ACHN (cell line): ENCODE results near the gene PSMD2.
"Not testable (repeated sequence)": the region's sequence is repeated elsewhere in the genome, so short reads cannot be mapped to it uniquely, and the experiment has no call there.

ENCODE experiments used
- DNase-seq: peaks from one replicate; pipeline ENCODE4 v3.0.0-alpha.2; 2015
- in situ Hi-C: cut with HindIII; loops from 2 replicates; pipeline ENCODE4 v1.10.0; 2017; ENCODE audit warnings: low sequenced_read_pairs, low pct_ligation_motif_present, low pct_unique_long_range_greater_than_20kb

Gene PSMD2

GRCh38 chr3:184335291-184335660, 36.2 kb downstream of the PSMD2 start:
- DNase-seq, result no peak
- in situ Hi-C loops, result no loop called here

DNA sequence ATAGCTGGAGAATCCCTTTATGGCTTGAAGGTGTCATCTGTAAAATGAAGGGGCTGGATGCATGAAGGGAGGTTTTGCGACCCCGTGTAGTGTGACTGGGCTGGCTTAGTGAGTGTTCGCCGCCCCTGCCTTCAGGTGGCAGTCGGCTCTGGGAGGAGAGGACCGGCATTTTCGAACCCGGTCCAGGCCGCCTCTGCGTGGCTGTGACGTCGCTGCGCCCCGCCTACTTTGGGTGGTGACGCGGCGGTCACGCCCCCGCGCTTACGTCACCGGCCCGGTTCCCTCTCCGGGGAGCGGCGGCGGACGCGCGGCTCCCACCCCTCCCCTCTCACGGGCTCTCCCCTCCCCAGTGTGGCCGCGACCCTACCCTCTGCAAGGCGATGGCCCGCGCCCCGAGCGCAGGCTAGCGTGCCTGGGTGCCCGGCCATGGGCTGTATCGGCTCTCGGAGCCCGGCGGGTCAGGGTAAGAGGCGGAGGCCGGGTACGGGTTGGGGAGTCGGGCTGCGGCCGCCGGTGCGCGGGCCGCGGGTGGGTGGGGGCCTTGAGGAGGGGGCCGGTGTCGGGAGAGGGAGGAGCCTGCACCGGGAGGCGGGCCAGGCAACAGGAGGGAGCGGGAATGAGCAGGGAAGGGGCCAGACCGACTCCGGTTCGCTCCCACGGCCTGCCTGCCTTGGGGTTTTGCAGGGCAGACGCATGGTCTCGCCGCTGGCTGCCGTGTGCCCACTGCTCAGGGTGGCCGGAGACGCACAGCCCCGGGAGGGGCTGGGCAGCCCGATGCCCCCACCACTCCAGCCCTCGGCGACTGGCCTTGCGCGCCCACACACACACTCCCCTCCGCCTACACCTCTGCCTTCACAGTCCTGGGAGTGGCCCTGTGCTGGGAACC, 36.9 kb downstream of the PSMD2 start:
- in situ Hi-C loops, result no loop called here
- peak; percentile 72 for DNase-seq

- in situ Hi-C loops, result no loop called here
- DNase-seq, result peak; percentile 49
Measured at GRCh38 chr3:184336547-184337398, 37.7 kb downstream of the PSMD2 start.

GRCh38 chr3:184337399-184337714, 38.3 kb downstream of the PSMD2 start, which contains the start of gene FAM131A:
Gene FAM131A (plus strand): TSS chr3:184337600. CDS start chr3:184337631, 31 bp downstream.
- in situ Hi-C loops, result no loop called here
- DNase-seq, result no peak

GRCh38 chr3:184337981-184338380, 38.9 kb downstream of the PSMD2 start:
- no peak for DNase-seq
- in situ Hi-C loops, result no loop called here

- in situ Hi-C loops, result no loop called here
- DNase-seq, result no peak
Measured at GRCh38 chr3:184338511-184338945, 39.5 kb downstream of the PSMD2 start.

DNA sequence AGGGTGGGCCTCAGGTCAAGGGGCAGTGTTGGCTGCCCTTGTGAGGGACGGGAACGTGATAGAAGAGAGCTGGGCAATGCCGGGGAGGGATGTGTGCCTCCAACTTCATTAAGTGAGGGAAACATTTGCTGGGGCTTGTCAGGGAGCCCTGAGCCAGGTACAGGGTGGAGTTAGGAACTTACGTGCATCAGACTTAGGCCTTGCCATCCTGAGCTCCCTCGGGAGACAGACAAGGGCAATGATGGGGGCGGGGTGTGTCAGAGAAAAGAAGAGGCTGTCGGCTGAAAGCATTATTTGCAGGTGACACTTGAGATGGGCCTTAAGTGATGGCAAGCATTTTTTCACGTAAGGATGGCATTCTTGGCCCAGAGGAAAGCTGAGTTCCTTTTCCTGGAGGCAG, 40.0 kb downstream of the PSMD2 start:
- in situ Hi-C loops, result no loop called here
- no peak for DNase-seq

- in situ Hi-C loops, DNase-seq: not testable (repeated sequence)
Measured at GRCh38 chr3:184339451-184340135, 40.6 kb downstream of the PSMD2 start.

GRCh38 chr3:184341925-184342324, 42.9 kb downstream of the PSMD2 start:
- in situ Hi-C loops, result no loop called here
- DNase-seq, result no peak

DNA sequence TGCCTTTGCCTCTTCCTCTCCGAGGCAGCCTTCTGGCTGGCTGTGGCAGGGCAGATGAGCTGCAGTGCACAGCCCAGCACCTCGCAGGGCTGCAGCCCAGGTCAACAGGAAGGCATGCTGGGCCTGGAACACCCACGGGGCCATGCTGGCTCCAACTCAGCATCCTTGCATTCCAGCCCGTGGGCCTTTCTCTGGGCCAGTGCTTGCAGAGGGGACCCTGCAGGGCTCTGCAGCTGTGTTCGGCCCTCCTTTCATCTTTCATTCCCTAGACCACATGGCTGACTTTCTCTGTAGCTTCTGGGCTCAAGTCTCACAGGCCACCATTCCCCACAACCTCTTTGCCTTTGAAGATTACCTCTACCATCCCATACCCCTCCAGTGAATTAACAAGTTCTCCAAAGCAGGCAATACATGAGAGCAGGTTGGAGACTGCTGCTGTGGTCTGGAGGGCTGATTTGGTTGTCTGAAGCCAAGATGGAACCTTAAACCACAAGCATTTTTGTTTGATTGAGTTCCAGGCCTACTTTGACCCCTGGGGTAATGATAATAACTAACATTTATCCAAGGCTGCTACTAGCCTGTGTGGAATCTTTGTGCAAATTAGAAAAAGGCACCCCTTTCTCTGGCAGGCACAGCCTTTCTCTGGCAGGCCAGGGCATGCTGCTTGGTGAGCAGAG, 44.3 kb downstream of the PSMD2 start:
- in situ Hi-C loops, result no loop called here
- DNase-seq, result no peak

GRCh38 chr3:184344579-184345316, 45.7 kb downstream of the PSMD2 start:
- DNase-seq, result no peak
- in situ Hi-C loops, result no loop called here

- peak; percentile 84 for DNase-seq
- in situ Hi-C loops, result no loop called here
Measured at GRCh38 chr3:184345317-184346144, 46.5 kb downstream of the PSMD2 start.

DNA sequence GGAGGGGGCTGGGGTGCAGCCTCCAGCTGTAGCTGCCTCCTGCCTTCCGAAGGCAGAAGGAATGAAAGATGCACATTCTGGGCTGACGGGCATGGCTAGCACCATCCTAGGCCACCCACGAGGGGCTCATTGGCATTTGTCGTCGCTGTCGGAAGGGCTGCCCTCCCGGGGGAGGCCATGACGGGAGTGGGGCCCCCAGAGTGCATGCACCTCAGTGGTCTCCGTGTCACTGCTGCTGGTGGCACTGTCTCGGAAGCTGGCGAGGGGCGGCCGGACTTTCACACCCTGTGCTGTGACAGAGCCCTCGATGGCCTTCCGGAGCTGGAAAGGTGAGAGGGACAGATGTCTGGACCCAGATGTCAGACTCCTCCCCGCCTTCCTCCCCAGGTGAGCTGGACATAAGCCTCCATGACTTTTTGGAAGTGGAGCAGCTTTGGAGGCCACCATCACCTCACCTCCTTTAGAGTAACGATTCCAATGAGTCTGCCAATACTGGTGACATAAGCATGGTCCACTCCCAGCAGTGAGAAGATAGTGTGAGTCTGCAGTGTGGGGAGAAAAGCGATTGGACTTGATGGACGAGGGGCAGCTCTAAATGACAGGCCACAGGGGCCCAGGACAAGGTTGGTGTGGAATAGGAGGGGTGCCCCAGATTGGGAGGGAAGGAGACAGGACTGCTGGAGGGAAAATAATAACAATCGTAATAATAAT, 47.6 kb downstream of the PSMD2 start:
- in situ Hi-C loops, result no loop called here
- DNase-seq, result no peak

GRCh38 chr3:184347321-184348056, 48.4 kb downstream of the PSMD2 start:
- DNase-seq, result no peak
- in situ Hi-C loops, result no loop called here

DNA sequence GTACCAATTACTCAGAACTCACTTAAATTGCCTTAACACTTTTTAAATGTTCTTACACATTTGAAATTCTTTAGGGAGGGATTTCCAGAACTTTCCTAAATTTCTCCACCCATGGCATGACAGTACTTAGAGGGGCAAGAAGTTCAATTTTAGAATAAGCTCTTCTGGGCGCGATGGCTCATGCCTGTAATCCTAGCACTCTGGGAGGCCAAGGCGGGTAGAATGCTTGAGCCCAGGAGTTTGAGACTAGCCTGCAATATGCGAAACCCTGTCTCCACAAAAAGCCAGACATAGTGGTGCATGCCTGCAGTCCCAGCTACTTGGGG, 49.0 kb downstream of the PSMD2 start:
- in situ Hi-C loops, result no loop called here
- no peak for DNase-seq
